ENCODE results near the gene ARID1B. TPM values are rescaled to one million over a fixed set of nuclear protein-coding genes. Genes with fewer than 3 reads are reported as not detected.
A peak's percentile ranks its signal among the peaks of the same experiment; 100 is the strongest.

Gene ARID1B
- total RNA-seq, 1 donor from 2014 or later: 49.2 TPM

- no peak for DNase-seq
- intact Hi-C loops (cut with DNase I): loop anchor here (10.0 kb wide), 1 partner anchor 158 kb away; no protein-coding TSS in a partner anchor
- ATAC-seq (ENCODE audit: poor library complexity): no peak
Measured at GRCh38 chr6:156786652-156787051, 9.5 kb downstream of the ARID1B start.

- intact Hi-C loops (cut with DNase I): loop anchor here (10.0 kb wide), 1 partner anchor 157 kb away; no protein-coding TSS in a partner anchor
- DNase-seq: no peak
- ATAC-seq (ENCODE audit: poor library complexity): no peak
Measured at GRCh38 chr6:156787569-156788492, 10.7 kb downstream of the ARID1B start.

- intact Hi-C loops (cut with DNase I): loop anchor here (10.0 kb wide), 1 partner anchor 155 kb away; no protein-coding TSS in a partner anchor
- DNase-seq (no peak), ATAC-seq (ENCODE audit: poor library complexity) (no peak)
Measured at GRCh38 chr6:156789081-156789943, 12.1 kb downstream of the ARID1B start.

DNA sequence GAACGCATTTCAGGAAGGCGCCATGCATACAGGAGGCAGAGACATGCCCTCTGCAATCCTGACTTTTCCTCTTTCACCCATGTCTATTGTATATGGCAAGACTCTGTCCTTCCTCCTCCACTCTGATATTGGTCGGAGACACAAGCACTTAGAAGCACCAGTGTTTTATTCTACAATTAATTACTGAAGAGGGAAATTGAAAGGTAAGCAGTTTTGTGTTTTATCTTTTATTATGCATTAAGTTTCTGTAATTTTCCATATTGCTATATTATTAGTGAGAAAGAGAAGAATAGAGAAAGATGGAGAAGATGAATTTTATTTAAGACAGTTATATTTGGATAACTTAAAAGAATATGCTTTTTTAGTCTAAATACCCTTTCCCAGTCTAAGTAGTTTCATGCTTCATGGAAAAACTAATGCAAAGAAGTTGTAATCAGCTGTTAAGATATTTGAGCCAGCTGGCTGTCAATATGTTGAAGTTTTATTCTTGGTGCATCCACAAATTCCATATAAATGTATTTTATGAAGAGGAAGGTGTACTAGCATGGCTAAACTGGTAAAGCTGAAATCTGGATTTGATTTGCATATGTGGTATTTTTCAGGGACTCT lies 13.6 kb downstream of the ARID1B start:
- intact Hi-C loops (cut with DNase I): no loop called here
- DNase-seq (no peak), ATAC-seq (ENCODE audit: poor library complexity) (no peak)

DNA sequence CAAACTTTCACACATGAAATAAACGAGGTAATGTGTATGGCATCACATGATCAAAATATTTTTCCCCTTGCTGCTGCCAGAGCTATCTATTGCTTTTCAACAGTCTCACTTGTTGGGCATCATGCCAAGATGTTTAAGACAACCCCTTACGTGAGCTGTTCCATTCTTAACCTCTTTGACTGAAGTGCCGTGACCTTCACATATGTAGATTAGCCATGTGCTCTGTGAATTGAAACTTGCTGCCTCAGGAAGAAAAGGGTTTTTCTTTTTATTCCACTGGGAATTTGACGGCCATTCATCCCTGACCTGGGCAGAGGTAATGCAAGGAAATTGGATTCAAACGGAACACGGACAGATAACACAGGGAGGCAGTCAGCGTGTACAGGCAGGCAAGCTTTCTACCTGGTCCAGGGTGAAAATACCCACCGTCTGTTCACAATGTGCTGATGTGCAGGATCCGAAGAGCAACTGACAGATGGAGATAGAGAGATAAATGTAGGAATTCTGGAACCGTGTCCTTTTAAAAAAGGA lies 14.2 kb downstream of the ARID1B start:
- DNase-seq (no peak), ATAC-seq (ENCODE audit: poor library complexity) (peak; percentile 82)
- intact Hi-C loops (cut with DNase I): no loop called here

DNA sequence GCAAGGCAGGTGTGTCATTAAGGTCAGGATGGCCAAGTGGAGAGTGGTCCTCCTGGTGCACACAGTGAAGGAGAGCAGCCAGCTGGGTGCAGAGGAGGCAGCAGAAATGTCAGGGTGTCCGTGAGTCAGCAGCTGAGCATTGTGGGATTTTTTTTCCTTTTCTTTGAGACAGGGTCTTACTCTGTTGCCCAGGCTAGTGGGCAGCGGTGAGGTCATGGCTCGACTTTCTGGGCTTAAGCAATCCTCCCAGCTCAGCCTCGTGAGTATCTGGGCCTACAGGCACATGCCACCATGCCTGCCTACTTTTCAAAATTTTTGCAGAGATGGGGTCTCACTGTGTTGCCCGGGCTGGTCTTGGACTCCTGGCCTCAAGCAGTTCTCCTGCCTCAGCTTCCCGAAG lies 16.0 kb downstream of the ARID1B start:
- intact Hi-C loops (cut with DNase I): no loop called here
- ATAC-seq (ENCODE audit: poor library complexity) (no peak), DNase-seq (no peak)

DNA sequence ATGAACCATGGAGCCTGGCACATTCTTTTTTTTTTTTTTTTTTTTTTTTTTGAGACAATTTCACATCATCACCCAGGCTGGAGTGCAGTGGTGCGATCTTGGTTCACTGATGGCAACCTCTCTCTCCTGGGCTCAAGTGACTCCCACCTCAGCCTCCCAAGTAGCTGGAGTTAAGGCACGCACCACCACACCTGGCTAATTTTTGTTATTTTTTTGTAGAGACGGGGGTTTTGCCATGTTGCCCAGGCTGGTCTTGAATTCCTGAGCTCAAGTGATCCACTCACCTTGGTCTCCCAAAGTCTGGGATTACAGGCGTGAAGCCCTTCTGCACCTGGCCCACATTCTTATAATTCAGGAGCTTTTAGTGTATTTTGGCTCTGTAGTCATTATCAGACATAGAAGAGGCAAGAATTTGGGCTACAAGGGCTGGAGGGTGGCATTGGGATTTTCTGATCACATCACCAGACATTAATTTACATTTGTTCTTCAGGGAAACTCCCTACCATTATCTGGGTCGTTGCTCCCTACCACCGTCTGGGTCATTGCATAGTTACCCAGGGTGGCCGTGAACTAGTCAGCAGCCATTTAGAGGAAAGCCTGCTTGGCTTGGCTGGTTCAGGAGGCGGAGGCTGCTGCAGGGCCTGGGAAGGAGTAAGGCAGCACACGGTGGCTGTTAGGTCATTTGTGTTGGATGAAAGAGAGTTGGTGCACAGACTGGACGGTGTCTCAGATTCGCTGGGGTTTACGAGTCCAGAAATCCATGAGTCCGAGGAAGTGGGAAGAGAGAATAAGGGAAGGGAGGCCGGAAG lies 17.6 kb downstream of the ARID1B start:
- no peak for ATAC-seq (ENCODE audit: poor library complexity)
- intact Hi-C loops (cut with DNase I): no loop called here
- no peak for DNase-seq

GRCh38 chr6:156795825-156796224 lies 18.6 kb downstream of the ARID1B start:
- ATAC-seq (ENCODE audit: poor library complexity) (peak; percentile 46), DNase-seq (no peak)
- intact Hi-C loops (cut with DNase I): no loop called here

GRCh38 chr6:156796627-156797026 lies 19.4 kb downstream of the ARID1B start:
- intact Hi-C loops (cut with DNase I): no loop called here
- DNase-seq (no peak), ATAC-seq (ENCODE audit: poor library complexity) (no peak)

GRCh38 chr6:156797901-156798735 lies 20.9 kb downstream of the ARID1B start:
- DNase-seq (no peak), ATAC-seq (ENCODE audit: poor library complexity) (no peak)
- intact Hi-C loops (cut with DNase I): no loop called here

GRCh38 chr6:156801712-156802111 lies 24.5 kb downstream of the ARID1B start:
- no peak for DNase-seq
- ATAC-seq (ENCODE audit: poor library complexity): no peak
- intact Hi-C loops (cut with DNase I): no loop called here

DNA sequence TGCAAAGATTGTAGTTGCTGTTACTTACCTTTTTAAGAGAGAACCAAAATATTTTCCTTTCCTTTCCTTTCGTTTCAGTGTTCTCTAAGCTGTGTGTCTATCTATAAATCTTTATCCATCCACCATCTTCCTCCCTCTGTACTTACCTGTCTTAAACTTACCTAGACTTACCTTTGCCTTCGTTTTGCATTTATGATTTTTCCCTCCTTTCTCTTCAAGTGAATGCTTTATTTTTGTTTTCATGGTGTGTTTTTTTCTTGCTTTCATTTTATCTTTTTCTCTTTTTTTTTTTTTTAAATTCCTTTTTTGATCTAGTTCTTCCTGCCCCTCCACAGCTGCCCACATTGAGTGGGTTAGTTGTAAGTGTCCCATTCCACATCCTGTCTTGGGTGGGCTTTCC lies 26.2 kb downstream of the ARID1B start:
- DNase-seq (no peak), ATAC-seq (ENCODE audit: poor library complexity) (no peak)

GRCh38 chr6:156804402-156804801 lies 27.2 kb downstream of the ARID1B start:
- intact Hi-C loops (cut with DNase I): no loop called here
- ATAC-seq (ENCODE audit: poor library complexity): no peak

More for the DNA sequence above, 26.2 kb downstream of the ARID1B start:
- intact Hi-C loops (cut with DNase I): no loop called here

DNA sequence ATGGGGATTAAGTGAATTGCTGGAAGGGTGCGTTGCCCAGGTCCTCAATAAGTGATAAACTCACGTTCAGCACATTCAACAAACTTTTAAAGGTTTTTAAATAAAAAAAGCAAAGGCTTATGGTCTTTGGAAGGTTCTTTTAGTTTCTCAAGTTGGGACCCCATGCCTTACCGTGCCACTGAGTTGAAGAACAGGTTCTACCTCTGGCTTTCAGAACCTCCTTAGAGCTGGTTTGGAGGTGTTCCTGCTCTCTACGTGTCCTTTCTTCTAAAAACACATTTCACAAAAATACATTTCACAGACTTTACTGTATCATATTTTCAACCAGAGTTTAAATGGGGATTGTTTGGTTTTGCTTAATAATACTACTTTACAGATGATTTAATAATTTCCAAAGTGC lies 29.0 kb downstream of the ARID1B start:
- no peak for ATAC-seq (ENCODE audit: poor library complexity)
- DNase-seq: no peak
- intact Hi-C loops (cut with DNase I): no loop called here

More at GRCh38 chr6:156804402-156804801, 27.2 kb downstream of the ARID1B start:
- no peak for DNase-seq

- ATAC-seq (ENCODE audit: poor library complexity) (no peak), DNase-seq (no peak)
- intact Hi-C loops (cut with DNase I): no loop called here
Measured at GRCh38 chr6:156807028-156807427, 29.9 kb downstream of the ARID1B start.

- intact Hi-C loops (cut with DNase I): no loop called here
- ATAC-seq (ENCODE audit: poor library complexity) (peak; percentile 64), DNase-seq (no peak)
Measured at GRCh38 chr6:156807795-156808194, 30.6 kb downstream of the ARID1B start.

GRCh38 chr6:156808287-156808686 lies 31.1 kb downstream of the ARID1B start:
- ATAC-seq (ENCODE audit: poor library complexity) (peak; percentile 78), DNase-seq (no peak)
- intact Hi-C loops (cut with DNase I): no loop called here

All from Right ventricle myocardium superior (tissue), 1 donor.